ENCODE results near the gene PRR5.

Gene PRR5

GRCh38 chr22:44667829-44668189 is 34.2 kb upstream of the PRR5 start:
- Histone ChIP-seq H2AFZ (ENCODE audit: low read depth) (no peak overlapping the region), H3K4me1 (ENCODE audit: low read depth, poor library complexity, severe bottlenecking) (no peaks in the 10 kb centered on the region), H3K4me2 (no peak overlapping the region), H3K79me2 (ENCODE audit: insufficient read depth, low read depth) (no peaks in the 10 kb centered on the region), H3K27ac (no peak overlapping the region), H4K20me1 (ENCODE audit: insufficient read depth) (no peaks in the 10 kb centered on the region), H3K9ac (no peak overlapping the region), H3K4me3 (IDR thresholded peaks at IDR 0.05; ENCODE audit: insufficient read depth, low read depth, low read length) (no peak overlapping the region), H3K36me3 (ENCODE audit: insufficient read depth) (no peaks in the 10 kb centered on the region), H3K27me3 (ENCODE audit: insufficient read depth, low read depth) (no peaks in the 10 kb centered on the region; the same call in 1 of the 2 replicates)
- TF ChIP-seq, protein P1, sequence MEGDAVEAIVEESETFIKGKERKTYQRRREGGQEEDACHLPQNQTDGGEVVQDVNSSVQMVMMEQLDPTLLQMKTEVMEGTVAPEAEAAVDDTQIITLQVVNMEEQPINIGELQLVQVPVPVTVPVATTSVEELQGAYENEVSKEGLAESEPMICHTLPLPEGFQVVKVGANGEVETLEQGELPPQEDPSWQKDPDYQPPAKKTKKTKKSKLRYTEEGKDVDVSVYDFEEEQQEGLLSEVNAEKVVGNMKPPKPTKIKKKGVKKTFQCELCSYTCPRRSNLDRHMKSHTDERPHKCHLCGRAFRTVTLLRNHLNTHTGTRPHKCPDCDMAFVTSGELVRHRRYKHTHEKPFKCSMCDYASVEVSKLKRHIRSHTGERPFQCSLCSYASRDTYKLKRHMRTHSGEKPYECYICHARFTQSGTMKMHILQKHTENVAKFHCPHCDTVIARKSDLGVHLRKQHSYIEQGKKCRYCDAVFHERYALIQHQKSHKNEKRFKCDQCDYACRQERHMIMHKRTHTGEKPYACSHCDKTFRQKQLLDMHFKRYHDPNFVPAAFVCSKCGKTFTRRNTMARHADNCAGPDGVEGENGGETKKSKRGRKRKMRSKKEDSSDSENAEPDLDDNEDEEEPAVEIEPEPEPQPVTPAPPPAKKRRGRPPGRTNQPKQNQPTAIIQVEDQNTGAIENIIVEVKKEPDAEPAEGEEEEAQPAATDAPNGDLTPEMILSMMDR (conservative IDR thresholded peaks at IDR 0.05; ENCODE audit: low read depth, low read length) = no peak

GRCh38 chr22:44668190-44668885 is 33.7 kb upstream of the PRR5 start:
- Histone ChIP-seq H3K27me3 (ENCODE audit: insufficient read depth, low read depth) (no peaks in the 10 kb centered on the region; the same call in 1 of the 2 replicates), H3K4me2 (no peak overlapping the region), H2AFZ (ENCODE audit: low read depth) (no peak overlapping the region), H3K4me1 (ENCODE audit: low read depth, poor library complexity, severe bottlenecking) (no peaks in the 10 kb centered on the region), H3K4me3 (IDR thresholded peaks at IDR 0.05; ENCODE audit: insufficient read depth, low read depth, low read length) (no peak overlapping the region), H3K36me3 (ENCODE audit: insufficient read depth) (no peaks in the 10 kb centered on the region), H3K9ac (no peak overlapping the region), H3K79me2 (ENCODE audit: insufficient read depth, low read depth) (no peaks in the 10 kb centered on the region), H4K20me1 (ENCODE audit: insufficient read depth) (no peaks in the 10 kb centered on the region), H3K27ac (no peak overlapping the region)
- TF ChIP-seq, protein P1 (conservative IDR thresholded peaks at IDR 0.05; ENCODE audit: low read depth, low read length) = no peak

DNA sequence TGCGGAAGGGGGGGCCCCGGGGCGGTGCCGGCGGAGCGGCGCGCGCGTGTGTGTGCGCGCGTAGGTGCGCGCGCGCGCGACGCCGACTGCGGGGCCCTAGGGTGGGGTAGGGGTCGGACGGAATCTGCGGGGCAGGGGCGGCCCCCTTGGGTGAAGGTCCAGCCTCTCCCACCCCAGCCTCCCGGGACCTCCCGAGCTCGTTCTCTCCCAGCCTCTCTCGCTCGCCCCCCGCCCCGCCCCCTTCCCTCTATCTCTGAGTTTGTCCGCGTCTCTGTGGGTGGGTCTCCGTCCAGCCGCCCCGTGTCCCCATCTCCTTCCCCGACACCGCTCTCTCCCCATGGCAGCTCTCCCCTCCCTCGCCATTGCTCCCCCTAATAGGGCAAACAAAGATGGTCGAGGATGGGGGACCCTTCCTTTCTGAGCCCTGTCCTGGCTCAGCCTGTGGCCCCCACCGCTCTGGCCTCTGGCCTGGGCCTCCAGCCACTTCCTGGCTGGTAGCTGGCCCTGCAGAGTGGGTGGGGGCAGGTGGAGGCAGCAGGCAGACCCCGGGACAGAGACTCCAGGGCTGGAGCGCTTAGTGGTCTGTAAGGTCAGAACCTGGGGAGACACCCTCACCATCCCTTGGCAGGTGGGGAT is 33.0 kb upstream of the PRR5 start:
- Histone ChIP-seq H4K20me1 (ENCODE audit: insufficient read depth) (no peaks in the 10 kb centered on the region), H3K36me3 (ENCODE audit: insufficient read depth) (no peaks in the 10 kb centered on the region), H3K79me2 (ENCODE audit: insufficient read depth, low read depth) (no peaks in the 10 kb centered on the region), H3K27me3 (ENCODE audit: insufficient read depth, low read depth) (no peaks in the 10 kb centered on the region; the same call in 1 of the 2 replicates), H2AFZ (ENCODE audit: low read depth) (no peak overlapping the region), H3K4me1 (ENCODE audit: low read depth, poor library complexity, severe bottlenecking) (no peaks in the 10 kb centered on the region), H3K27ac (no peak overlapping the region), H3K4me3 (IDR thresholded peaks at IDR 0.05; ENCODE audit: insufficient read depth, low read depth, low read length) (no peak overlapping the region), H3K4me2 (no peak overlapping the region), H3K9ac (no peak overlapping the region)
- TF ChIP-seq, protein P1 (conservative IDR thresholded peaks at IDR 0.05; ENCODE audit: low read depth, low read length) = no peak

DNA sequence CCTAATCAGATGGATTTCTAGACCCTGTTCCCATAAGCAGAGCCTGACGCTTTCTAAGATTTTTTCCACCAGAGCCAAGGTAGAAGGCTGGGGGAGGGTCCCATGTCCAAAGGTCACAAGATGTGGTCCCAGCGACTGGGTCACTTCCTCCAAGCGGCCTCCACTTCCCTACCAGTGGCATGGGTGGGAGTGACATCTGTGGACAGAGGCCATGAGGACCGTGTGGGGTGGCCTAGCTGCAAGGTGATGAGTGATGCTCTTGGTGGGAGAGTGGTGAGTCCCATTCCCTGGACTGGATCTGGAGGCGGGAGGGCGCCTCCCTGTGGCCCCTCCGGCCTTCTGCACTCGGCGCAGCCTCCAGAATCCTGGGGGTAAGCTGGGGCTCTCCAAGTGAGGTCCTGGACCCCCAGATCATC is 32.4 kb upstream of the PRR5 start:
- Histone ChIP-seq H3K9ac (no peak overlapping the region), H3K4me1 (ENCODE audit: low read depth, poor library complexity, severe bottlenecking) (no peaks in the 10 kb centered on the region), H3K27me3 (ENCODE audit: insufficient read depth, low read depth) (no peaks in the 10 kb centered on the region; the same call in 1 of the 2 replicates), H2AFZ (ENCODE audit: low read depth) (no peak overlapping the region), H3K27ac (no peak overlapping the region), H3K36me3 (ENCODE audit: insufficient read depth) (no peaks in the 10 kb centered on the region), H3K4me3 (IDR thresholded peaks at IDR 0.05; ENCODE audit: insufficient read depth, low read depth, low read length) (no peak overlapping the region), H4K20me1 (ENCODE audit: insufficient read depth) (no peaks in the 10 kb centered on the region), H3K4me2 (no peak overlapping the region), H3K79me2 (ENCODE audit: insufficient read depth, low read depth) (no peaks in the 10 kb centered on the region)
- TF ChIP-seq, protein P1 (conservative IDR thresholded peaks at IDR 0.05; ENCODE audit: low read depth, low read length) = no peak
